ENCODE results near the gene USP34. TPM values are rescaled to one million over a fixed set of nuclear protein-coding genes. Genes with fewer than 3 reads are reported as not detected.

USP34 gene
- total RNA-seq, 1 donor from 2014 or later: 95.9 TPM

- no peaks in the 10 kb centered on the region for H3K27me3 Mint-ChIP-seq (ENCODE audit: low read depth)
- no peaks in the 10 kb centered on the region for H3K9me3 Mint-ChIP-seq
- no peak overlapping the region for H3K4me3 Mint-ChIP-seq
- TF ChIP-seq CTCF (conservative IDR thresholded peaks at IDR 0.05): no peak
- peaks cover 24% of the 10 kb centered on the region for H3K36me3 Mint-ChIP-seq (ENCODE audit: low read depth)
- peaks cover 7% of the 10 kb centered on the region for H3K4me1 Mint-ChIP-seq
- H3K27ac Mint-ChIP-seq (ENCODE audit: unreplicated experiment): no peak overlapping the region
- no peak for DNase-seq (ENCODE audit: low read depth, low spot score)
These were observed 232.5 kb downstream of the USP34 start for GRCh38 chr2:61238219-61239012.

- DNase-seq (ENCODE audit: low read depth, low spot score): no peak
- TF ChIP-seq CTCF (conservative IDR thresholded peaks at IDR 0.05): no peak
- Mint-ChIP-seq H3K4me1 (no peaks in the 10 kb centered on the region), H3K4me3 (no peak overlapping the region), H3K27ac (ENCODE audit: unreplicated experiment) (no peak overlapping the region), H3K27me3 (ENCODE audit: low read depth) (no peaks in the 10 kb centered on the region), H3K36me3 (ENCODE audit: low read depth) (peaks cover 18% of the 10 kb centered on the region), H3K9me3 (no peaks in the 10 kb centered on the region)
These were observed 235.2 kb downstream of the USP34 start for GRCh38 chr2:61235716-61236115.

GRCh38 chr2:61233581-61233980, 237.3 kb downstream of the USP34 start:
- Mint-ChIP-seq H3K4me1 (no peaks in the 10 kb centered on the region), H3K36me3 (ENCODE audit: low read depth) (peaks cover 22% of the 10 kb centered on the region), H3K9me3 (no peaks in the 10 kb centered on the region), H3K27ac (ENCODE audit: unreplicated experiment) (no peak overlapping the region), H3K4me3 (no peak overlapping the region), H3K27me3 (ENCODE audit: low read depth) (no peaks in the 10 kb centered on the region)
- no peak for DNase-seq (ENCODE audit: low read depth, low spot score)
- no peak for TF ChIP-seq CTCF (conservative IDR thresholded peaks at IDR 0.05)

- Mint-ChIP-seq H3K27ac (ENCODE audit: unreplicated experiment) (no peak overlapping the region), H3K4me1 (no peaks in the 10 kb centered on the region), H3K9me3 (no peaks in the 10 kb centered on the region), H3K27me3 (ENCODE audit: low read depth) (no peaks in the 10 kb centered on the region), H3K36me3 (ENCODE audit: low read depth) (peaks cover 22% of the 10 kb centered on the region), H3K4me3 (no peak overlapping the region)
- TF ChIP-seq CTCF (conservative IDR thresholded peaks at IDR 0.05): no peak
- DNase-seq (ENCODE audit: low read depth, low spot score): no peak
These were observed 241.0 kb downstream of the USP34 start for GRCh38 chr2:61229936-61230335.

- no peaks in the 10 kb centered on the region for H3K27me3 Mint-ChIP-seq (ENCODE audit: low read depth)
- H3K9me3 Mint-ChIP-seq: no peaks in the 10 kb centered on the region
- peaks cover 5% of the 10 kb centered on the region for H3K4me1 Mint-ChIP-seq
- TF ChIP-seq CTCF (conservative IDR thresholded peaks at IDR 0.05): no peak
- peaks cover 16% of the 10 kb centered on the region for H3K36me3 Mint-ChIP-seq (ENCODE audit: low read depth)
- H3K27ac Mint-ChIP-seq (ENCODE audit: unreplicated experiment): no peak overlapping the region
- no peak overlapping the region for H3K4me3 Mint-ChIP-seq
- DNase-seq (ENCODE audit: low read depth, low spot score): no peak
These were observed 248.3 kb downstream of the USP34 start for GRCh38 chr2:61222567-61222966.

Data from neural crest cell (in vitro differentiated cells).